Coronary artery (tissue), 2 donors: Measurements from ENCODE around the gene ONECUT3.

ENCODE experiments used
- DNase-seq: peaks from one replicate; pipeline ENCODE4 v3.0.0-alpha.2; 2017; ENCODE audit warnings: low spot score
- H3K27ac ChIP-seq, 2 donors: fragments of 200-600 bp; sonication (generic); one replicate each; pipeline ENCODE4 v1.5.1; 2016 to 2019
- H3K4me3 ChIP-seq: fragments of 200-600 bp; sonication (generic); 2 replicates; pipeline ENCODE4 v1.5.1; 2016; ENCODE audit warnings: mild to moderate bottlenecking, moderate library complexity
- CTCF ChIP-seq: fragments of 200-600 bp; sonication (generic); IDR thresholded peaks from one replicate; pipeline ENCODE4 v1.5.1; 2019; ENCODE audit warnings: antibody characterized with exemption

The ONECUT3 gene

GRCh38 chr19:1767464-1767933 is 14.2 kb downstream of the ONECUT3 start:
- DNase-seq, result no peak
- TF ChIP-seq CTCF, result peak; percentile 96
- H3K27ac ChIP-seq, result no peak overlapping the region
- no peak overlapping the region for H3K4me3 ChIP-seq

GRCh38 chr19:1768248-1768647 is 14.9 kb downstream of the ONECUT3 start:
- TF ChIP-seq CTCF, result no peak
- Histone ChIP-seq H3K4me3 (no peak overlapping the region), H3K27ac (no peak overlapping the region)
- no peak for DNase-seq

GRCh38 chr19:1768918-1769644 is 15.8 kb downstream of the ONECUT3 start:
- TF ChIP-seq CTCF, result no peak
- DNase-seq, result no peak
- H3K4me3 ChIP-seq, result no peak overlapping the region
- H3K27ac ChIP-seq, result no peak overlapping the region

- no peak for TF ChIP-seq CTCF
- Histone ChIP-seq H3K27ac (no peak overlapping the region), H3K4me3 (no peak overlapping the region)
- no peak for DNase-seq
These were observed 16.3 kb downstream of the ONECUT3 start for GRCh38 chr19:1769645-1769985.

- no peak for TF ChIP-seq CTCF
- Histone ChIP-seq H3K4me3 (no peak overlapping the region), H3K27ac (no peak overlapping the region)
- DNase-seq, result no peak
These were observed 17.7 kb downstream of the ONECUT3 start for GRCh38 chr19:1770866-1771576.

- H3K4me3 ChIP-seq, result no peak overlapping the region
- no peak for TF ChIP-seq CTCF
- DNase-seq, result no peak
- no peak overlapping the region for H3K27ac ChIP-seq
These were observed 19.9 kb downstream of the ONECUT3 start for GRCh38 chr19:1773184-1773583.
